Stimulated activated CD8-positive, alpha-beta memory T cell treated with anti-CD3 and anti-CD28 coated beads, Interleukin-15, amount 100 ng/mL, for 4 hours (primary cell): ENCODE data around the gene LOXHD1.

Experiments
- DNase-seq, 2 donors: peaks; one replicate each; pipeline ENCODE4 v3.0.0-alpha.2; 2020; ENCODE audit warnings: low read depth in 2 of 2

LOXHD1 gene

GRCh38 chr18:46672062-46672970 lies 15.3 kb upstream of the LOXHD1 start:
- no peak for DNase-seq

- no peak for DNase-seq
Observed at GRCh38 chr18:46668694-46669093, 11.7 kb upstream of the LOXHD1 start.

GRCh38 chr18:46668135-46668534 lies 11.1 kb upstream of the LOXHD1 start:
- DNase-seq = no peak

- DNase-seq = no peak
Observed at GRCh38 chr18:46663539-46663938, 6.5 kb upstream of the LOXHD1 start.

GRCh38 chr18:46660957-46661749 lies 4.1 kb upstream of the LOXHD1 start:
- no peak for DNase-seq

GRCh38 chr18:46659484-46659883 lies 2.5 kb upstream of the LOXHD1 start:
- no peak for DNase-seq

GRCh38 chr18:46656326-46657114 lies 500 bp downstream of the LOXHD1 start:
- no peak for DNase-seq

- DNase-seq = no peak
Observed at GRCh38 chr18:46652372-46652771, 4.6 kb downstream of the LOXHD1 start.

GRCh38 chr18:46650681-46651080 lies 6.3 kb downstream of the LOXHD1 start:
- DNase-seq = no peak

GRCh38 chr18:46649071-46649862 lies 7.8 kb downstream of the LOXHD1 start:
- DNase-seq = no peak

GRCh38 chr18:46646468-46646867 lies 10.6 kb downstream of the LOXHD1 start:
- DNase-seq = no peak

- no peak for DNase-seq
Observed at GRCh38 chr18:46642561-46642960, 14.5 kb downstream of the LOXHD1 start.

- DNase-seq = no peak
Observed at GRCh38 chr18:46641917-46642316, 15.1 kb downstream of the LOXHD1 start.

- no peak for DNase-seq
Observed at GRCh38 chr18:46639386-46639785, 17.6 kb downstream of the LOXHD1 start.

GRCh38 chr18:46636040-46636630 lies 20.9 kb downstream of the LOXHD1 start:
- no peak for DNase-seq

GRCh38 chr18:46632401-46633071 lies 24.5 kb downstream of the LOXHD1 start:
- DNase-seq = no peak

- DNase-seq = no peak
Observed at GRCh38 chr18:46630991-46631390, 26.0 kb downstream of the LOXHD1 start.

GRCh38 chr18:46630160-46630559 lies 26.9 kb downstream of the LOXHD1 start:
- DNase-seq = no peak

- DNase-seq = no peak
Observed at GRCh38 chr18:46629361-46629760, 27.7 kb downstream of the LOXHD1 start.

GRCh38 chr18:46628206-46628605 lies 28.8 kb downstream of the LOXHD1 start:
- no peak for DNase-seq
